ENCODE data around the gene XK.

- TF ChIP-seq POLR2A (IDR thresholded peaks at IDR 0.05) (no peak), CTCF (IDR thresholded peaks at IDR 0.05) (no peak), POLR2AphosphoS5 (IDR thresholded peaks at IDR 0.05) (no peak)
Observed at GRCh38 chrX:37697169-37697760, 11.7 kb downstream of the XK start.
